Measurements from ENCODE around the gene TBC1D5.

TBC1D5 gene

DNA sequence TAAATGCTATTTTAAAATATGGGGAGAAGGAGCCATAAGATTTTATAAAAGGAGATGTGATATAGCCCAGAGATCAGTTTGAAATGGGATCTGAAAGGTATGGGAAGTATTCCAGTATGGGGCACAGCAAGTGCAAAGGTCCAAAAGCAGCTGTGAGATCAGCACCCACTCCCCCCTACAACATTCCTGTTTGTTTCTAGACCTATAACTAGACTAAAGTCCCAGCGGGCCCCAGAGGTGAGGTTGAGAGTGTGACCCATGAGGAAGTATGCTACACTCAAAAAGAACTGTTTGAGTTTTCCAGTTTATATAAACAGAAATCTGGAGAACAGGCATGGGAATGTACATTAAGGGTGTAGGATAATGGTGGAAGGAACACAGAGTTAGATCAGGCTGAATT is 152.5 kb downstream of the TBC1D5 start:
- DNase-seq (ENCODE audit: low read depth in 3 of 3): no peak

DNA sequence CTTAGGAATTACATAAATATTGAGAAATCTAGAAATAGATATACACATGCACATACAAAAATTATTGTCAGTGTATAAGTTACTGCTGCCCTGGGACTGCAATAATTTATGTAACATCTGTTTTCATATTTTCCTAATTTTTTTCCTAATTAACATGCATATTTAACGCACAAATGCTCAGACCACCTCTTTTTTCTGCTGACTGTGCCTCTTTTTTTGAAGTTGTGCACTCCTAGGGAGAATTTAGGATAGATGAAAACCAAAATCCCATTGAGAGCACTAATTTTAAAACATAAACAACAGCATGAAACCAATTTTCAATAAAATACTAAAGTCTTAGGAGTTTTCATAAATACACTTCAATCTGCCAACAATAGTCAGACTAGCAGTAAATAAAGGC is 154.0 kb downstream of the TBC1D5 start:
- no peak for DNase-seq (ENCODE audit: low read depth in 3 of 3)

DNA sequence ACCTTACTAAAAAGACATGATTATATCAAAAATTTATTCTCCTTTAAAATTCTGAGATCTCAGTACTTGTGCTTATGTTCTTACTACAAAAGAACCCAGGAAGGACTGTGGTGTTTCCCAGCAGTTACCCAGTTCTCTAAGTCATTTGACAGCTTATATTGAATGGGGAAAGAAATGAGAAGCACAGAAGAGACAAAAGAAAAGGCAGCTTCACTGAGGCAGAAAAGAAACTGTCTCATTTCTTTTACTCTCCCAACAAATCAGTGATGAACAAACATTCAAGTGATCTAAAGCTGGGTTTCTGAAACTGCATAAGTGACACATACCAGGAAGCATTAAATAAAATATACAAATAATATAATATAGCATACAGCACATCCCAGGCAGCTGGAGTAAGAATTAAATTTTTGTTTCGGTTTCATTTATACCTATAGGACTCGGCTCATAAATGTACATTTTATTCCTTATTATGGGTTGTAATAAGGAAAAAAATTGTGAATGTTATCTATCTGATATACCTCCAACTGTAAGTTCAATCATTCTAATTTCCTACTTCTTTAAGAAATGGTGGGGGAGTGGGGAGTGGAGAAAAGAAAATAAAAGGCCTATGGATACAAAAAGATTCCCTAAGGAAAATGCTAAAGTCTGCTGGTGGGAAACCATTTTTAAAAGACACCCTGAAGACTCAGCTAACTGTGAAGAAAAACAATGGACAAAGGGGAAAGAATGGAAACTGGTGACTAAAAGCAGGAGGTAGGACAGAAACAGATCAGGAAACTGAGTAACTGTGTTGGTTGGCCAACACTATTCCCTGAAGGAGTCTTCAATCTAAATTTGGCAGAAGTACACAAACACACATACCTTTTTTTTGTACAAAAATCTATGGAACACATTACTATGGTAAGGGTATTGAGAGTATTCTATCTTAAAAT is 156.8 kb downstream of the TBC1D5 start:
- DNase-seq (ENCODE audit: low read depth in 3 of 3): no peak

DNA sequence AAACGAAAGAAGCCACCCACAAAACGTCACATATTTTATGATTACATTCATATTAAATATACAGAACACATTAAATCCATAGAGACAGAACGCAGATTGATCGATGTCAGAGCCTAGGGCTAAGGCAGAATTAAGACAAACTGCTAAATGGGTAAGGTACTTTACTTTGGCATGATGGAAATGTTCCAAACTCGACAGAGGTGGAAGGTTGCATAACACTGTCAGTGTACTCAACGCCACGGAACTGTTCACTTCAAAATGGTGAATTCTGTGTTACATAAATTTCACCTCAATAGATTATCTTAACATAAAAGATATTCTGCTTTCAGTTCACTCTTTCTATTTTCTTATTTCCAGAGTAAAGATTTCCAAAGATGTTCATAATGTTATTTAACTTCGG is 158.4 kb downstream of the TBC1D5 start:
- DNase-seq (ENCODE audit: low read depth in 3 of 3): no peak

DNA sequence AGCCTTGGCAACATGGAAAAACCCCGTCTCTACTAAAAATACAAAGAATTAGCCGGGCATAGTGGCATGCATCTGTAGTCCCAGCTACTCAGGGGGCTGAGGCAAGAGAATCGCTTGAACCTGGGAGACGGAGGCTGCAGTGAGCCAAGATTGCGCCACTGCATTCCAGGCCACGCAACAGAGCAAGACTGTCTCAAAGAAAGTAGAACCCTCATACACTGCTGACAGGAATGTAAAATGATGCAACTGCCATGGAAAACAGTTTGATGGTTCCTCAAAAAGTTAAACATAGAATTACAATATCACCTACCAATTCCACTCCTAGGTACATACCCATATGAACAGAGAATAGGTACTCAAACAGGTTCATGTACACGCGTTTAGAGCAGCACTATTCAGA is 158.9 kb downstream of the TBC1D5 start:
- DNase-seq (ENCODE audit: low read depth in 3 of 3): no peak

DNA sequence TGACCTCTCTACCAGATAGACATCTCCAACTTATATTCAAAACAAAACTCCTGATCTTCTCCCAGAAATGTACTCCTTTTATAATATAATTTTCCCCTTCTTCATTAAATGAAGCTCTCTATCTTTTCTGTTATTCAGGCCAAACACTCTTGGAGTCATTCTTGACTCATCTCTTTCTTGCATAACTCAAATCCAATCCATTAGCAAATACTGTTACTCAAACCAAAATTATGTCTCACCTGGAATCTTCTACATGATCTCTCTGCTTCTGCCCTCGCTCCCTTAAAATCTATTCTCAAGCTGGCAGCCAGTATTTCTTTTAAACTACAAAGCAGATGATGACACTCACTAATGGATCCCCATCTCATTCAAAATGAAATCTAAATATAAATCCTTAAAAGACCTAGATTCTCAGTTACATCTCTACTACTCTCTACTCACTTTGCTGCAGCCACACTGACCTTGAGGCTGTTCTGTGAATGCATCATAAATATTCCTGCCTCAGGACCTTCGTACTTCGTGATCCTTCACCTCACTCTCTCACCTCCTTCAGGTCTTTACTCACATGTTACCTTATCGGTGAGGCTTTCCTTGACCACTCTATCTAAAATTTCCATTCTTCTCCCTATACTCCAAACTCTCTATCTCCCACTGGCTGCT is 160.9 kb downstream of the TBC1D5 start:
- DNase-seq (ENCODE audit: low read depth in 3 of 3): no peak

DNA sequence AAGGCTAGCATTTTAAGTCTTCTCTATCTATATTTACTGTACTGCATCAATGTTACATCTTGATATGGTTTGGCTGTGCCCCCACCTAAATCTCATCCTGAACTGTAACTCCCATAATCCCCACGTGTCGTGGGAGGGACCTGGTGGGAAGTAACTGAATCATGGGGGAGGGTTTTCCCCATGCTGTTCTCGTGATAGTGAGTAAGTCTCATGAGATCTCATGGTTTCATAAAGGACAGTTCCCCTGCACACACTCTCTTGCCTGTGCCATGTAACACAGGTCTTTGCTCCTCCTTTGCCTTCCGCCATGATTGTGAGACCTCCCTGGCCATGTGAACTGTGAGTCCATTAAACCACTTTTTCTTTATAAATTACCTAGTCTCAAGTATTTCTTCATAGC is 161.5 kb downstream of the TBC1D5 start:
- no peak for DNase-seq (ENCODE audit: low read depth in 3 of 3)

DNA sequence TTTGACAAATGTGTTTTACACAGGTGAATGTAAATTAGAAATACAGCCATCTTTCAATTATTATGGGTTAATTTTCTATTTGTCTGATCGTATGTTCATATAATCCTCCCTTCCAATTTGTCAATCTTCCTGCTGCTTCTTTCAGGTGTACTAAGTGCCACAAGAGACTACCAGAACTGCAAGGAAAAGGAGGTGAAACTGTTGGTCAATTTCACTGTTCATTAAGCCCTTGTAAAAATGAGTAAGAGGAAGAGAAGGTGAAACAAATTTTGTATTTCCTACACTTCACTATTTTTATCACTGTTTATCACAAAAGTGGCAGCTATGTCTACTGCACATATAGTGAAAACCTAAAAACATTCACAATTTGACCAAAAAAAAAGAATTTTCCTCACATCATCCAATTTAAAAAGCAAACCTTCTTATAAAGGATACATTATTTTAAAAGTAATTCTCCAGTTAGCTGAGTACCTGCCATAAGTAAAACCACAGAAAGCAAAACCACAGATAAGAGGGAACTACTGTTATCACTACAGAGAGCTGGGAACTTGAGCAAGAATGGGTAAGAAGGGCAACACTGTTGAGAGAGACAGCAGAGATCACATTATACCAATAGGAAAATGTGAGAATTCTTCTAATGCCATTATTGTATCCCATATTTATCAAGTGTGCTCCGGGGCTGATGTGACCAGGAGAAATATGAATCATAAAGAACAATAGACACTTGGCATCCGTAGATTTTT is 163.0 kb downstream of the TBC1D5 start:
- no peak for DNase-seq (ENCODE audit: low read depth in 3 of 3)

DNA sequence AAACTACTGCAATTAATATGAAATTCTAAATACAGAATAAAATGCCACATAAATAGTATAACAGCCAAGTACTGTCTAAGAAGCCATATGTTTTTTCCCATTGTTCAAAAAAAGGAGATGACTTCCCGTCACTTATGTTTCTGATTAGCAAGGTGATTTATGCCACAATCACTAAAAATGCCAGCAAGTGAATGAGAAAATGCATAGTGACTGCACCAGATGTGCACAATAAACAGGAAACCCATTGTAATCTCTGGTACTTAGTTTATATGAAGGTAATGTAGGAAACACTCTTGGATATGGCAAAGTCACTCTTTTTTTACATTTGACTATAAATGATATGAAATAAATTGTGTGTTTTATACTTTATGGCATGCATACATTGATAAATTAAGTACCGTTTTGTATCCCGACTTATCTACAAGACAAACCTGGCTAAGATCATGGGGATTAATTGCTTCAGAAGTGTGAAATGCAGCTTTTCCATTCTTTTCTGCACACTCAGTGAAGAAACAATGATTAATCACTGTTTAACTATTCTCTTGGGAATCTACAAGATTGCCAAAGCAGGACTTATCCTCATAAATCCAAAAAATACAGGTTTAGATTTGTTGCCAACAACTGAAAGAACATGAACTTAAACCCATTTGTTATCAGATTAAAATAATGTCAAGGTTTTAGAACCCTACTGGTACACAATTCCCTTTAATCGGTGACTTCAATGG is 164.5 kb downstream of the TBC1D5 start:
- DNase-seq (ENCODE audit: low read depth in 3 of 3): no peak

DNA sequence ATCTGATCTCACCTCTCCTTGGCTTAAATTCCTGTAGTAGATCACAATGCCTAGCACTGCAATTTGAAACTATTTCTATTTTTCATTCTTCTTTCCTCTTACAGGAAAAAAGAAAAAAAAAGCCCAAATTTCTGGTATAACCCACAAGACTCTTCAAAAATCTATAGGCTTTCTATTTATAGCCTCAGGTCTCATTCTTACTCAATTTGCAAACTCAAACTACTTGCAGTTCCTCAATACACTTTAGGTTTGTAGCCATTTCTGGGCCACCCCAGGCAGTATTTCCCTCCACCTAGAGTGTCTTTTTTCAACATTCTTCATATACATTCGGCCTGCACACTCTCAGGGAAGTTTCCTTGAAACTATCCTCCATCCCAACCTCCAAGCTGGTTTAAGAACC is 169.0 kb downstream of the TBC1D5 start:
- no peak for DNase-seq (ENCODE audit: low read depth in 3 of 3)

DNA sequence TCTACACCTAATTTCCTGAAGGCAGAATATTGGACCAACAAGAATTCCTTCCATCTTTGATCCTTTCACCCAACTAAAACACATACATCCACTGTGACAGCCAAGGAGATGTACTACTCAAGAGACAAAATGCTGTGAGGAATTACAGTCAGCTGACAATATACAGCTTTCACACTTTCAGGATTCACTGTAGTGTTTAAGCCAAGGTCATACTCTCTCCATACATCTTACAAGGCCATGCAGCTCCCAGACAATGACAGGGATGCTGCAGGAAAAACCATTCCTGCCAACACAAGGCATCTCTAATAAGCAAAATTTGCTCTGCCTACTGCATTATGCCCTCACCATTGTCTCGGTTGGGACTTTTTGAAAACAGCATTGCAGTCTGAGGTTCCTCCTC is 170.7 kb downstream of the TBC1D5 start:
- no peak for DNase-seq (ENCODE audit: low read depth in 3 of 3)

DNA sequence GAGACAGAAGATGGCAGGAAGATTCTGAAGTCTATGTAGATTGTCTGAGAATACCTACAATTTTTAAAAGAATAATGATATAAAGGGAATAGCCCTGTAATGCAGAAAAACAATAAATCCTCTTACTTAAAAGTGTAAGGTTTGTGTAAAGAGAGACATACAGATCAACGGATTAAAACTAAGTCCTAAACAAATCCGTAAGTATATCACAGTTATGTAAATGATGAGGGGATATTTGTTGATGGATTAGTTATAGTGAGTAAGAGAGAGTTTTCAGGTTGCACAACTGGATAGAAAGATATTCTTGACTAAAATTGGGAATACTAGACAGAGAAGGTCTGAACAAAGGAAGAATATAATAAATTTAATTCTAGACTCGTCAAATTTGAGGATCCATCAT is 179.6 kb downstream of the TBC1D5 start:
- no peak for DNase-seq (ENCODE audit: low read depth in 3 of 3)

DNA sequence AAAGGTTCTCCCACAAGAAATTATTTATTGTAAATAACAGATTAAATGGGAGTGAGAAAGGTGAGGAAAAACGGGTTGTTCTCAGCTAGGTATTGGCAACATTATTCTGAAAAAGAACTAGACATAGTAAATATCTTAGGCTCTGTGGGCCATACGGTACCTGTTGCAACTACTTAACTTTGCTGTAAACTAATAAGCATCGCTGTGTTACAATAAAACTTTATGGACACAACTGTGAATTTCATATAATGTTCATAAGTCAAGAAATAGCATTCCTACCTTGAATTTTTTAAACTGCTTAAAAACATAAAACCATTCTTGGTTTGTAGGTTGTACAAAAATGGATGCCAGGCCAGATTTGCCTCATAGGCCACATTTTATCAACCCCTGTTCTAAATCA is 183.9 kb downstream of the TBC1D5 start:
- no peak for DNase-seq (ENCODE audit: low read depth in 3 of 3)

DNA sequence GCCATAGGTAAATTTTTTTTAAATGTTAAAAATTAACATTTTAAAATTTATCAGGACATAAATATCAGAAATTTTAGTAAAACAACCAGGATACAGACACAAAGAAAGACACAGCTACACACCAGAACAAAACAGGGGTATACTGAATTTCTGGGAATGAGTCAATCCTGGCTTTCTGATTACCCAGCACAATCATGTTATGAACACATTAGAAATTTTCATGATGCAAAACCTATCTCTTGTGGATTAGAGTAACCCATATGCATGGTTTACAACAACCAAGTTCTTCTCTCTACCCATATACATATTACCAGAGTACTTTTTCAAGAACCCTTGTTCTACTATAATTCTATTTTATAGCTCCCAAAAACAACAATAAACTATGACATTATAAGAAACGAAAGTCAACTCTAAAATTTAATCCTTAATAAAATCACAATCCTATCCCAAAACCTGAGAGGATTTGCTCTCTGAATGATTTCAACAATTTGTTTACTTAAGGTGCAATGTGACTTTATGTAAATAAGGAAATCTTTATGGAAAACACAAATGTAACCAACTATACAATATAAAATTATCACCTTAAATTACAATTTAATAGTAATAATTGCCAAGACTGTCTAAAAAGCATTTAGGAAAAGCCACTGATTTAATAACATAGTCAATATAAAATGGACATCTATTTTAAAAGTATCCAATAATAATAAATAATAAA is 184.5 kb downstream of the TBC1D5 start:
- DNase-seq (ENCODE audit: low read depth in 3 of 3): no peak

DNA sequence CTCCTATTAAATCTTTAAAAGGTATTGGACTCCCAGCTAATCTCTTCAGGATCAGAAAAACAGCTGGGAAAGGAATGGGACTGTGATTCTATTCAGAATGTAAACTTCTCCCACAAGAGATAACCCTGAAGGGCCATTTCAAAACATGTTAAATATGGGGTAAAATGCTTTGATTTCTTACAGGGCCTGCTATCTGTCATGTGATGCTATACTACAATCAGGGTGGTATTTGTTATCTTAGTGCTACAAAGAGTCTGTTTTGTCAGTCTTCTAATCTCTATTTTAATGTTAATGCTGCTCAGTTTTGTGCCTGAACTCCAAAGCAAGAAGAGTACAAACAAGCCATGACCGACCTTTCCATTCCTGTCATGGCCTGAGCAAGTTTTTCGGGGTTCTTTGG is 186.9 kb downstream of the TBC1D5 start:
- DNase-seq (ENCODE audit: low read depth in 3 of 3): no peak

DNA sequence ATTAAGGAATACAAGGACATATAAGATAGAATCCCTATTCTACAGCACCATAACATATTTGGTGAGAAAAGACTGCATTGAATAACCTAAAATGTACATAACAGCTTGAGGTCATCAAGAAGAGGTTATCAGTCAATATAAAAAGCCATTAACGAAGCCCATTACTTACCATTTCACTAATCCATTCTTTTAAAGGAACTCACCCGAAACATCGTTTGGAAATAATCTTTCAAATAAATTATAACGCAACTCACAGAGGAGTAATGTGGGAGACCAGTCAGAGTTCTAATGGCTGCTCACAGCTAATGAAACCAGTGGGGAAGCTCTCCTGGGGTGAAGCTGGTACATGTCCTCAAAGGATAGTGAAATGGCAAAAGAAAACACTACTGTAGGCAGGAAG is 188.4 kb downstream of the TBC1D5 start:
- DNase-seq (ENCODE audit: low read depth in 3 of 3): no peak

DNA sequence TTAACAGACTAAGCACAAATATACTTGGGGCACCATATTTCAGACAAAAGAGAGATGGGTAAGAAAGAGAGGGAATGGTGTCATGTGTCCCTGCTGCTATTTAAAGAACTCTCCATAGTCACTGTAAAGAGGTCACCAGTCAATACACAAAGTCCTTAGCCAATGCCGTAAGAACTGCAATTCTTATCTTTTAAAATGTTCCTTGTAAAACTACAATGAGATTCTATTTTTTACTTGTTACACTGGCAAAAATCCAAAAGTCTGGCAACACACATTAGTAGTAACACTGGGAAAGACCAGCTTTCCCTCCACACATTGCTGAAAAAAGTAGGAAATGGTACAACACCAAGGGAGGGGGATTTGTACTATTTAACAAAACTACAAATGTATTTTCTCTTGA is 189.4 kb downstream of the TBC1D5 start:
- DNase-seq (ENCODE audit: low read depth in 3 of 3): no peak

DNA sequence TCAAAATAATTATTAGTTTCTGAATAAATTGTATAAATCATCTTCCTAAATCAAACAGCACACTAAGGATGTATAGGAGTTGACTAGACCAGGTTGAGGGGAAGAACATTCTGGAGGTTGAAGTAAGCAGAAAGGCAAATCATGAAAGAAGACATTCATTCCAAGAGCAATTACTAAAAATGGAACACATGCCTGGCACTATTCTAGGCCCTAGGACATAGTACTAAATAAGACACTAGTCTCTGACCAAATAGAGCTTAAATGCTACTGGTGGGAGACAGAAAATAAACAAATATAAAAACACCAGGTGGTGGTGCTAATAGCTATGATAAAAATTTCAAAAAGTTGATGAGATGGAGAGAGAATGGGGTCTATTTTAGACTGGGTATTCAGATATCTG is 190.1 kb downstream of the TBC1D5 start:
- DNase-seq (ENCODE audit: low read depth in 3 of 3): no peak

DNA sequence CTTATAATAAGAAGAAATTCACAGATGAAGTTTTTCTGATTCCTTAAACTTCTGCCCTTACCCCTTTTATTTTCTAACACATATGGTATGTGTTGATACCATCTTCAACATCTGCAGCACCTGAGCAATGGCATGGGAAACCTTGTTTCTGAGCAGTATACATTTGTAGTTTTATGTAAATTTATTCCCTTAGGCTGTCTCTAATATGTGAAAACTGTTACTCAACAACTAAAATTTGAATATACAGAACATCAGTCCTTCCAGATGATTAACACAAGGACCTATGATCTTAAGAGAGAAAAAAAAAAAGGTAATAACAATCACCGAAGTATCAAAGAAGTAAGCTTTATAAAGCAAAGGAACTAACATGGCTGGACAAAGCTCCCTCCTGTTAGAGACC is 190.5 kb downstream of the TBC1D5 start:
- DNase-seq (ENCODE audit: low read depth in 3 of 3): no peak

DNA sequence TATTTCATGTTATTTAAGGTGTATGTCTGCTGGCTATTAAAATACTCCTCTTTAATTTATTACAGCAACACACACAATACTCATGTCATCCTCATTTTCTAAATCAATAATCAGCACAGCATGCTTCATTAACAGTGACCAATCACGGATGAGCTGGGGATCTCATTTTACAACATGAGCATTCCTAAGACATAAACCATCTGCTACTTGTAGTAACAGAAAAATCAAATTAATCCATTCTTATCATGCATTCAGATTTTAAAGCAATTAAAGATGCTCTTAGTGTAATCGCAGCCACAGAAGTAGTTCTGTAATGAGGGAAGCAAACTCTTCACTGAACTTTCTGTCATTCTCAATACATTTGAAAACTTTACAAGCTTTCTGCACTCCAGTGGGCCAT is 191.1 kb downstream of the TBC1D5 start:
- no peak for DNase-seq (ENCODE audit: low read depth in 3 of 3)

DNA sequence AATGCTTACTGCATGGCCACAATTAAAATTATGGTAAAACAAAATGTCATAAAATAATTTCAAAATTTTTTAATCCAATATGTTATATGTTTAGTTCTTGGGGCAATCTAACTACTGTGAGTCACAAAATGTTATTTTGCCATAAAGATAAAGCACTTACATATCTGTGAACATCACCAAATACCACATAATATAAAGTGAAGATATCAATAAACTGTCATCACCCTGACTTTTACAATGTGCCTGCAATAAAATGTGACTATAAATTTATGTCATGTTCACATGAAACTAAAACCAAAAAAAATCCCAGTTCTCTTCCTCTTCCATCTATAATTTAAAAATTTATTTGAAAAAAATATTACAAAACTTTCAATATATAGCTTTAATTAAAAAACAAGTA is 191.8 kb downstream of the TBC1D5 start:
- DNase-seq (ENCODE audit: low read depth in 3 of 3): no peak

Data from stimulated activated CD4-positive, alpha-beta T cell treated with anti-CD3 and anti-CD28 coated beads, TNF-alpha, amount 100 ng/mL, for 4 hours (primary cell).